WTC11 (cell line): ENCODE results near the gene TSPAN9.

ENCODE experiments used
- ATF1 ChIP-seq: sonication (generic); formaldehyde crosslinking; IDR thresholded peaks from 2 replicates; pipeline ENCODE4 v1.8.1; 2023; ENCODE audit warnings: mild to moderate bottlenecking, moderate library complexity, missing genetic modification reagents
- CREB1 ChIP-seq: sonication (generic); formaldehyde crosslinking; IDR thresholded peaks from 2 replicates; pipeline ENCODE4 v1.8.0; 2023; ENCODE audit warnings: mild to moderate bottlenecking, missing genetic modification reagents
- CREM ChIP-seq: sonication (generic); formaldehyde crosslinking; IDR thresholded peaks from 2 replicates; pipeline ENCODE4 v1.8.1; 2022; ENCODE audit warnings: mild to moderate bottlenecking, missing genetic modification reagents, moderate library complexity
- RELA ChIP-seq: sonication (generic); formaldehyde crosslinking; IDR thresholded peaks from 2 replicates; pipeline ENCODE4 v1.8.1; 2022; ENCODE audit warnings: missing genetic modification reagents, mild to moderate bottlenecking, borderline replicate concordance
- RORB ChIP-seq: fragments of 250-450 bp; sonication (Bioruptor Pico); IDR thresholded peaks from 2 replicates; pipeline ENCODE4 v1.9.0; 2021; ENCODE audit warnings: mild to moderate bottlenecking
- TF ChIP-seq, protein P1 (sequence below): fragments of 200-600 bp; IDR thresholded peaks from 2 replicates; pipeline ENCODE4 v1.8.0; 2022; ENCODE audit warnings: antibody characterized with exemption
- TF ChIP-seq, protein P2 (sequence below): sonication (generic); formaldehyde crosslinking; conservative IDR thresholded peaks from 2 replicates; pipeline ENCODE4 v1.8.1; 2022; ENCODE audit warnings: mild to moderate bottlenecking, missing genetic modification reagents

DNA sequence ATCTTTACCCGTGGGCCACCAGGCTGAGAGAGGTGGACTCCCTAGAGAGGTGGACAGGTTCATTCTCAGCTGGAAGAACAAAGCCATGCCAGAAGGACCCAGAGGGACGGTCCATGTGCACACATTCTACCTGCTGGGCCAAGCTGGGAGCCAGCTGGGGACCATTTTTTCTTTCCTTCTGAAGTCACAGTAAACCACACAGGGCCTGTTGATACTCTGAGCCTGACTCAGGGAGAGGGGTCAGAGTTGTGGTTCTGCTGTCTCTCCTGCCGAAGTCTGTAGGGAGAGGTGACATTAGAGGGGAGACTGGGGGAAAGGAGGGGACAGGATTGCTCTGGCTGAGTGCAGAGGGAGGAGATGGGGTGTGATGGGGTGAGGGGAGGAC, 148.6 kb downstream of the TSPAN9 start:
- no peak for TF ChIP-seq CREM (CRISPR knock-in tag)
- TF ChIP-seq ATF1 (CRISPR knock-in tag), result no peak
- TF ChIP-seq RELA (CRISPR knock-in tag), result no peak
- TF ChIP-seq, protein P1, sequence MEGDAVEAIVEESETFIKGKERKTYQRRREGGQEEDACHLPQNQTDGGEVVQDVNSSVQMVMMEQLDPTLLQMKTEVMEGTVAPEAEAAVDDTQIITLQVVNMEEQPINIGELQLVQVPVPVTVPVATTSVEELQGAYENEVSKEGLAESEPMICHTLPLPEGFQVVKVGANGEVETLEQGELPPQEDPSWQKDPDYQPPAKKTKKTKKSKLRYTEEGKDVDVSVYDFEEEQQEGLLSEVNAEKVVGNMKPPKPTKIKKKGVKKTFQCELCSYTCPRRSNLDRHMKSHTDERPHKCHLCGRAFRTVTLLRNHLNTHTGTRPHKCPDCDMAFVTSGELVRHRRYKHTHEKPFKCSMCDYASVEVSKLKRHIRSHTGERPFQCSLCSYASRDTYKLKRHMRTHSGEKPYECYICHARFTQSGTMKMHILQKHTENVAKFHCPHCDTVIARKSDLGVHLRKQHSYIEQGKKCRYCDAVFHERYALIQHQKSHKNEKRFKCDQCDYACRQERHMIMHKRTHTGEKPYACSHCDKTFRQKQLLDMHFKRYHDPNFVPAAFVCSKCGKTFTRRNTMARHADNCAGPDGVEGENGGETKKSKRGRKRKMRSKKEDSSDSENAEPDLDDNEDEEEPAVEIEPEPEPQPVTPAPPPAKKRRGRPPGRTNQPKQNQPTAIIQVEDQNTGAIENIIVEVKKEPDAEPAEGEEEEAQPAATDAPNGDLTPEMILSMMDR, result no peak
- TF ChIP-seq RORB (CRISPR knock-in tag), result no peak
- TF ChIP-seq, protein P2, sequence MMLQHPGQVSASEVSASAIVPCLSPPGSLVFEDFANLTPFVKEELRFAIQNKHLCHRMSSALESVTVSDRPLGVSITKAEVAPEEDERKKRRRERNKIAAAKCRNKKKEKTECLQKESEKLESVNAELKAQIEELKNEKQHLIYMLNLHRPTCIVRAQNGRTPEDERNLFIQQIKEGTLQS (CRISPR knock-in tag), result no peak
- no peak for TF ChIP-seq CREB1 (CRISPR knock-in tag)
